ENCODE measurements around the gene PFN1.

Gene PFN1

GRCh38 chr17:4972752-4973151 lies 24.4 kb upstream of the PFN1 start:
- ChIA-PET CTCF (interaction anchor here (0.7 kb wide), 1 partner anchor 56 kb away, joined by 4 read pairs; no protein-coding TSS in a partner anchor), POLR2A (ENCODE audit: low non-redundant PET) (no interaction called here)
- TF ChIP-seq, protein P1, sequence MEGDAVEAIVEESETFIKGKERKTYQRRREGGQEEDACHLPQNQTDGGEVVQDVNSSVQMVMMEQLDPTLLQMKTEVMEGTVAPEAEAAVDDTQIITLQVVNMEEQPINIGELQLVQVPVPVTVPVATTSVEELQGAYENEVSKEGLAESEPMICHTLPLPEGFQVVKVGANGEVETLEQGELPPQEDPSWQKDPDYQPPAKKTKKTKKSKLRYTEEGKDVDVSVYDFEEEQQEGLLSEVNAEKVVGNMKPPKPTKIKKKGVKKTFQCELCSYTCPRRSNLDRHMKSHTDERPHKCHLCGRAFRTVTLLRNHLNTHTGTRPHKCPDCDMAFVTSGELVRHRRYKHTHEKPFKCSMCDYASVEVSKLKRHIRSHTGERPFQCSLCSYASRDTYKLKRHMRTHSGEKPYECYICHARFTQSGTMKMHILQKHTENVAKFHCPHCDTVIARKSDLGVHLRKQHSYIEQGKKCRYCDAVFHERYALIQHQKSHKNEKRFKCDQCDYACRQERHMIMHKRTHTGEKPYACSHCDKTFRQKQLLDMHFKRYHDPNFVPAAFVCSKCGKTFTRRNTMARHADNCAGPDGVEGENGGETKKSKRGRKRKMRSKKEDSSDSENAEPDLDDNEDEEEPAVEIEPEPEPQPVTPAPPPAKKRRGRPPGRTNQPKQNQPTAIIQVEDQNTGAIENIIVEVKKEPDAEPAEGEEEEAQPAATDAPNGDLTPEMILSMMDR (conservative IDR thresholded peaks at IDR 0.05; ENCODE audit: low read depth), result no peak
- H3K27ac ChIP-seq, result peak overlapping the region; percentile 31
- DNase-seq (ENCODE audit: low spot score), result no peak

- ChIA-PET POLR2A (ENCODE audit: low non-redundant PET) (no interaction called here), CTCF (interaction anchor here (0.6 kb wide), 1 partner anchor 9 kb away, joined by 3 read pairs; no protein-coding TSS in a partner anchor)
- peak overlapping the region; percentile 31 for H3K27ac ChIP-seq
- no peak for DNase-seq (ENCODE audit: low spot score)
- TF ChIP-seq, protein P1 (conservative IDR thresholded peaks at IDR 0.05; ENCODE audit: low read depth), result no peak
Observed at GRCh38 chr17:4972322-4972721, 24.0 kb upstream of the PFN1 start.

DNA sequence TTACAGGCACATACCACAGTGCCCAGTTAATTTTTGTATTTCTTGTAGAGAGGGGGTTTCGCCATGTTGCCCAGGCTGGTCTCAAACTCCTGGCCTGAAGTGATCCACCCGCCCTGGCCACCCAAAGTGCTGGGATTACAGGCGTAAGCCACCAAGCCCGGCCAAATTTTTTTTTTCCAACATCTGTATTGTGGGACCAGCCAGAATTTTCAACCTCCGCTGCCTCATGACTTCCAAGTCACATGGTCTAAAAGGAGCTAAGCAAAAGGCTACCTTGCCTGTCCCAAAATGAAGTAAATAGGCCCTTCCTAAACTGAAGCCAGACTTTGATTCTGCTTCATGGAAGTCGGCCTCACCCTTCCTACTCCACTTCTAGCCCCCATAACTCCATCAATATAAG lies 23.5 kb upstream of the PFN1 start:
- peak overlapping the region; percentile 31 for H3K27ac ChIP-seq
- DNase-seq (ENCODE audit: low spot score), result no peak
- TF ChIP-seq, protein P1 (conservative IDR thresholded peaks at IDR 0.05; ENCODE audit: low read depth), result no peak
- CTCF ChIA-PET, result interaction anchor here (0.6 kb wide), 1 partner anchor 9 kb away, joined by 3 read pairs; no protein-coding TSS in a partner anchor
- POLR2A ChIA-PET (ENCODE audit: low non-redundant PET), result interaction anchor here (0.7 to 0.8 kb wide), 2 partner anchors 28 to 30 kb away, joined by 3 to 16 read pairs; no protein-coding TSS in a partner anchor

- peak overlapping the region; percentile 98 for H3K27ac ChIP-seq
- ChIA-PET CTCF (interaction anchor here (0.6 kb wide), 1 partner anchor 215 kb away, joined by 4 read pairs; no protein-coding TSS in a partner anchor), POLR2A (ENCODE audit: low non-redundant PET) (interaction anchor here (2.0 kb wide), 1 partner anchor 17 kb away, joined by 10 read pairs; the partner anchor contains the start of gene CAMTA2)
- TF ChIP-seq, protein P1 (conservative IDR thresholded peaks at IDR 0.05; ENCODE audit: low read depth), result no peak
- DNase-seq (ENCODE audit: low spot score), result no peak
Observed at GRCh38 chr17:4970273-4970672, 21.9 kb upstream of the PFN1 start.

- TF ChIP-seq, protein P1 (conservative IDR thresholded peaks at IDR 0.05; ENCODE audit: low read depth), result no peak
- ChIA-PET POLR2A (ENCODE audit: low non-redundant PET) (interaction anchor here (1.5 to 2.0 kb wide), 2 partner anchors 17 to 24 kb away, joined by 3 to 10 read pairs; partner anchors contain the start of gene CAMTA2), CTCF (interaction anchor here (0.6 kb wide), 1 partner anchor 214 kb away, joined by 4 read pairs; no protein-coding TSS in a partner anchor)
- no peak for DNase-seq (ENCODE audit: low spot score)
- H3K27ac ChIP-seq, result peak overlapping the region; percentile 98
Observed at GRCh38 chr17:4969551-4970173, 21.3 kb upstream of the PFN1 start.

- TF ChIP-seq, protein P1 (conservative IDR thresholded peaks at IDR 0.05; ENCODE audit: low read depth), result no peak
Observed at GRCh38 chr17:4969047-4969550, 20.8 kb upstream of the PFN1 start.

More at GRCh38 chr17:4969047-4969550, 20.8 kb upstream of the PFN1 start:
- CTCF ChIA-PET, result interaction anchor here (0.9 to 1.4 kb wide), 2 partner anchors 11 to 57 kb away, joined by 3 to 5 read pairs; no protein-coding TSS in a partner anchor
- POLR2A ChIA-PET (ENCODE audit: low non-redundant PET), result interaction anchor here (0.6 to 2.0 kb wide), 4 partner anchors 9 to 24 kb away, joined by 3 to 10 read pairs (median 4); partner anchors contain the start of genes CAMTA2 and PFN1
- H3K27ac ChIP-seq, result peak overlapping the region; percentile 98
- peak; percentile 78 for DNase-seq (ENCODE audit: low spot score)
